Spinal cord (tissue), 10 donors: Measurements from ENCODE around the gene TNFSF12. TPM values are rescaled to one million over a fixed set of nuclear protein-coding genes. Genes with fewer than 3 reads are reported as not detected.

Source experiments
- DNase-seq, 6 donors: peaks; one replicate each; pipeline versions ENCODE4 v3.0.0 to v3.0.0-alpha.2; 2013 to 2015; ENCODE audit warnings: low spot score in 6 of 6, low read depth in 4 of 6
- H3K27ac ChIP-seq: one replicate; pipeline ENCODE4 v1.5.1; 2013; ENCODE audit warnings: low read depth, low read length, control low read depth
- H3K27me3 ChIP-seq: one replicate; pipeline ENCODE4 v1.6.1; 2013; ENCODE audit warnings: low read length; ENCODE audit not compliant: control insufficient read depth, insufficient read depth
- H3K36me3 ChIP-seq: one replicate; pipeline ENCODE4 v1.6.1; 2013; ENCODE audit warnings: low read length; ENCODE audit not compliant: control insufficient read depth, insufficient read depth
- H3K4me1 ChIP-seq: one replicate; pipeline ENCODE4 v1.6.1; 2013; ENCODE audit warnings: low read length; ENCODE audit not compliant: control insufficient read depth, insufficient read depth
- H3K4me3 ChIP-seq: one replicate; pipeline ENCODE4 v1.5.1; 2013; ENCODE audit warnings: low read depth, low read length, control low read depth
- H3K9me3 ChIP-seq: one replicate; pipeline ENCODE4 v1.6.1; 2013; ENCODE audit warnings: low read length; ENCODE audit not compliant: control insufficient read depth, insufficient read depth
- WGBS: methylation state at CpG from one replicate; pipeline ENCODE4 v1.1.5; 2013; ENCODE audit warnings: missing lambda C conversion rate; ENCODE audit not compliant: insufficient coverage; 5-methylcytosine and 5-hydroxymethylcytosine counted together
- polyA plus RNA-seq, 2 donors: library from polyadenylated mRNA; unstranded; fragments of 120-200 nt; gene quantifications; one replicate each; pipeline ENCODE4 v1.2.1, GENCODE V29; 2013; ENCODE audit not compliant: insufficient read length in 2 of 2
- total RNA-seq, 2 donors: library from RNA; depleted of rRNA in 1 of 2; stranded (reverse); fragments of 120-200 nt in 1 of 2; fragments of >200 nt in 1 of 2; gene quantifications; one replicate each; pipeline versions ENCODE4 v1.2.3 to v1.2.4, GENCODE V29; 2013 to 2014
- donor health status: healthy.

Gene TNFSF12
- total and polyA plus RNA-seq, 4 donors: 5.6 to 31.4 (median 19.5) TPM

DNA sequence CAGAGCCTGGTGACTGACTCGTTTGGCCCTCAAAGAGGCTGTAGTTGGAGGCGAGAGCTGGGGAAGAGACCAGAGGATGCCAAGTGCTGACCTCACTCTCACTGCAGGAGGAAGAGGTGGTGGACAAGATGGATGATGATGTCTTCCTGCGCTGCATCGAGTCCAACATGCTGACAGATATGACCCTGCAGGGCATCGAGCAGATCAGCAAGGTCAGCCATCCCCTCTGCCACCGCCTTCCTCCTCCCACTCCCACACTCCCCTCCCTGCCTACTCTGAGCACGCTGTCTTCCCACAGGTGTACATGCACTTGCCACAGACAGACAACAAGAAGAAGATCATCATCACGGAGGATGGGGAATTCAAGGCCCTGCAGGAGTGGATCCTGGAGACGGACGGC, 37.8 kb upstream of the TNFSF12 start:
- WGBS: 92% methylated on average over 9 of the region's 10 CpGs
- DNase-seq: no peak

DNA sequence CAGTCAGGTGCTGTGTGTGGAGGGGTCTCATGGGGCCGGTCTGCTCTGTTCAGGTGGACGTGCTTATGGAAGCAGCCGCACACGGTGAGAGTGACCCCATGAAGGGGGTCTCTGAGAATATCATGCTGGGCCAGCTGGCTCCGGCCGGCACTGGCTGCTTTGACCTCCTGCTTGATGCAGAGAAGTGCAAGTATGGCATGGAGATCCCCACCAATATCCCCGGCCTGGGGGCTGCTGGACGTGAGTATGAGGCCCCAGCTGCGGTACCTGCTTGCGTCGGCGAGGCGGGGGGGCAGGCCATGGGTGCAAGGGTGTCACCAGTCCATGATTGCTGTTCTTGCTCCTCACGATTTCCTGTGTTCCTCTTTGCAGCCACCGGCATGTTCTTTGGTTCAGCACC, 36.8 kb upstream of the TNFSF12 start:
- H3K27ac ChIP-seq: no peak overlapping the region
- H3K9me3 ChIP-seq: no peaks in the 10 kb centered on the region
- no peak for DNase-seq
- H3K4me3 ChIP-seq: no peak overlapping the region
- peaks cover 80% of the 10 kb centered on the region for H3K36me3 ChIP-seq
- no peaks in the 10 kb centered on the region for H3K4me1 ChIP-seq
- no peaks in the 10 kb centered on the region for H3K27me3 ChIP-seq
- WGBS: 97% methylated on average over 15 of the region's 15 CpGs

More for the DNA sequence above, 37.8 kb upstream of the TNFSF12 start:
- Histone ChIP-seq H3K36me3 (peaks cover 83% of the 10 kb centered on the region), H3K4me3 (no peak overlapping the region), H3K9me3 (no peaks in the 10 kb centered on the region), H3K27me3 (no peaks in the 10 kb centered on the region), H3K4me1 (no peaks in the 10 kb centered on the region), H3K27ac (no peak overlapping the region)

- Histone ChIP-seq H3K27me3 (no peaks in the 10 kb centered on the region), H3K27ac (no peak overlapping the region), H3K9me3 (no peaks in the 10 kb centered on the region), H3K4me1 (no peaks in the 10 kb centered on the region), H3K36me3 (peaks cover 72% of the 10 kb centered on the region), H3K4me3 (no peak overlapping the region)
- no peak for DNase-seq
- 96% methylated on average over 20 of the region's 20 CpGs for WGBS
Measured at GRCh38 chr17:7512824-7513540, 35.9 kb upstream of the TNFSF12 start.

- 81% methylated on average over 17 of the region's 17 CpGs for WGBS
- peaks cover 63% of the 10 kb centered on the region for H3K36me3 ChIP-seq
Measured at GRCh38 chr17:7513850-7514419, 34.9 kb upstream of the TNFSF12 start.

DNA sequence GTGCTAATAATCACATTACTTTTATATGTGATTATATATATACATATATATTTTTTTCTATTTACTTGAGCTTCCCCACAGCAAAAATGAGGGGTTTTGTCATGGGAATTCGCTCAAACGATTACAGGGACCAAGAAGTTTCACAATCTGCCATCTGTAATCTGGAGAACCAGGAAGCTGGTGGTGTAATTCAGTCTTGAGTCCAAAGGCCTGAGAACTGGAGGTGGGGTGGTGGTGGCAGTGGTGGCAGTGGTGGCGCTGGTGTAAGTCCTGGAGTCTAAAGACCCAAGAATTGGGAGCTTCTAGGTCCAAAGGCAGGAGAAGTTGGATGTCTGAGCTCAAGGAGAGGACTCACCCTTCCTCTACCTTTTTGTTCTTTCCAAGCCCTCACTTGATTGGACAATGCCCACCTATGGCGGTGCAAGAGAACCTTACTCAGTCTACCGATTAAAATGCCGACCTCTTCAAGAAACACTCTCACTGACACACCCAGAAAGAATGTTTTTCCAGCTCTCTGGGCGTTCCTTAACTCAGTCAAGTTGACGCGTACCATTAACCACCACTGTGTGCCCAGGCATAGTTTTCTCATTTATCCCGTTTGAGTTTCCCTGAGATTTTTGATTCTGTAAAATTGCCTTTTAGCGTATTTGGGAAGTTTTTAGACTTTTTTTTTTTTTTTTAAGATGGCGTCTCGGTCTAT, 32.8 kb upstream of the TNFSF12 start:
- Histone ChIP-seq H3K9me3 (no peaks in the 10 kb centered on the region), H3K4me1 (no peaks in the 10 kb centered on the region), H3K27me3 (no peaks in the 10 kb centered on the region), H3K4me3 (no peak overlapping the region), H3K36me3 (peaks cover 42% of the 10 kb centered on the region), H3K27ac (no peak overlapping the region)
- 98% methylated on average over 7 of the region's 13 CpGs for WGBS
- DNase-seq: no peak

More at GRCh38 chr17:7513850-7514419, 34.9 kb upstream of the TNFSF12 start:
- no peaks in the 10 kb centered on the region for H3K9me3 ChIP-seq
- H3K27me3 ChIP-seq: no peaks in the 10 kb centered on the region
- no peak overlapping the region for H3K4me3 ChIP-seq
- no peaks in the 10 kb centered on the region for H3K4me1 ChIP-seq
- no peak overlapping the region for H3K27ac ChIP-seq
- no peak for DNase-seq

GRCh38 chr17:7523033-7523432, 25.8 kb upstream of the TNFSF12 start:
- no peaks in the 10 kb centered on the region for H3K27me3 ChIP-seq
- no peak for DNase-seq
- no peak overlapping the region for H3K27ac ChIP-seq
- 50% methylated on average over 9 of the region's 10 CpGs for WGBS
- no peaks in the 10 kb centered on the region for H3K9me3 ChIP-seq
- H3K4me1 ChIP-seq: no peaks in the 10 kb centered on the region
- no peak overlapping the region for H3K4me3 ChIP-seq
- no peaks in the 10 kb centered on the region for H3K36me3 ChIP-seq

DNA sequence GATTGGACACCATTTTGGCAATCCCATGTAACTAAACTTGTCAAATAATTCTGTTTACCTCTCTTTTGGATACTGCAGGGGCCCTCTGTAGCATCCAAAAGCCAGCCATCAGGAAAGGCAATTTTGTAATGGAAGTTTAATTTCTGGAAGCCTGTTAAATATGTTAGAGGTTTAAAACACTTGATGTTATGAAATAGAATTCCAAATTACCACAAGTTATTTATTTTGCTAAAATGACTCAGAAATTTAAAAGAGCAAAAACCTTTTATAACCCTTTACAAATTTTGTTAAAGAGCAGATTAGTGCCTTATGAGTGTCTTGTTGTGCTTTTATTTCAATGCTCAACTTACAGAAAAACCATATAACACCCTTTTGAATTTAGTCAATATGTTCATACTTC, 20.0 kb upstream of the TNFSF12 start:
- DNase-seq: no peak

DNA sequence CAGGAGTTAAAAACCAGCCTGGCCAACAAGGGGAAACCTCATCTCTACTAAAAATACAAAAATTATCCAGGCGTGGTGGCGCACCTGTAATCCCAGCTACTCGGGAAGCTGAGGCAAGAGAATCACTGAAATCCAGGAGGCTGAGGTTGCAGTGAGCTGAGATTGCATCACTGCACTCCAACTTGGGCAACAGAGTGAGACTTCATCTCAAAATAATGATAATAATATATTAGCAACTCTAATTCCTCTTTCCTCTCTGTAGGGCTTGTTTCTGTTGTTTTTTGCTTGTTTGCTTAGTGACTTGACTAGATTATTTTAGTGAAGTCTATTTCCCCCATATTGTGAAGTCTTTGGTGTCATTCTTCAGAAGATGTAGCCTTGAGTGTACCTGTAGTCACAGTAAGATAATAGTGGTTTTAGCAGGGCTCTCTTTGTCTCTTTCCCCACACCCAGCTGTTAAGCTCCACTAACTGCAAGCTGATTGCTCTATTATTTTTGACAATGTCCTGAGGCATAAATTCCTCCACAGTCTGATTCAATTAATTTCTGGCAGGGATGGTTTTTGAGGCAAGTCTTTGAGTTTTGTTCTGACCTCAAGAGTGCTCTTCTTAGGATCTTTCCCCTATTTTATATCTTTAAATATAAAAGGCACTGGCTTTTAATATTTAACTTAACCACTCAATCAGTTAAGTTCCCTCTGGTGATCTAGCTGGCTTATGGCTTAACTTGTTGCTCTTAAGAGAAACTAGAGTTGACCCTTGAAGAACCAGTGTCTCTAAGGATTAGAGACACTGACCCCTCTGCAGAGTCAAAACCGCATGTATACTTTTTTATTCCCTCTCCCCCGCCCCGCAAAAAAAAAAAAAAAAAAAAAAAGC, 18.6 kb upstream of the TNFSF12 start:
- Histone ChIP-seq H3K27me3 (no peaks in the 10 kb centered on the region), H3K4me3 (no peak overlapping the region), H3K36me3 (no peaks in the 10 kb centered on the region), H3K4me1 (no peaks in the 10 kb centered on the region), H3K9me3 (peaks cover 2% of the 10 kb centered on the region), H3K27ac (no peak overlapping the region)
- 100% methylated on average over 3 of the region's 6 CpGs for WGBS
- DNase-seq: no peak

More for the DNA sequence above, 20.0 kb upstream of the TNFSF12 start:
- Histone ChIP-seq H3K4me3 (no peak overlapping the region), H3K4me1 (no peaks in the 10 kb centered on the region), H3K27ac (no peak overlapping the region), H3K9me3 (peaks cover 2% of the 10 kb centered on the region), H3K36me3 (no peaks in the 10 kb centered on the region), H3K27me3 (no peaks in the 10 kb centered on the region)

- no peak overlapping the region for H3K4me3 ChIP-seq
- no peaks in the 10 kb centered on the region for H3K27me3 ChIP-seq
- H3K36me3 ChIP-seq: no peaks in the 10 kb centered on the region
- no peaks in the 10 kb centered on the region for H3K9me3 ChIP-seq
- DNase-seq: no peak
- no peak overlapping the region for H3K27ac ChIP-seq
- 73% methylated on average over 2 of the region's 3 CpGs for WGBS
- no peaks in the 10 kb centered on the region for H3K4me1 ChIP-seq
Measured at GRCh38 chr17:7538050-7538449, 10.8 kb upstream of the TNFSF12 start.
